PC-3 (cell line): ENCODE data around the gene FAM174B.

Experiments used
- CTCF ChIP-seq: fragments of 300-600 bp; sonication (generic); conservative IDR thresholded peaks from 2 replicates; pipeline ENCODE4 v1.5.1; 2017; ENCODE audit warnings: antibody characterized with exemption, low read depth, mild to moderate bottlenecking, low read length
- EZH2 ChIP-seq: fragments of 300-600 bp; sonication (generic); IDR thresholded peaks from one replicate; pipeline ENCODE4 v1.6.1; 2017; ENCODE audit warnings: antibody characterized with exemption, mild to moderate bottlenecking, low read length; ENCODE audit not compliant: unreplicated experiment
- EZH2phosphoT487 ChIP-seq: fragments of 300-600 bp; sonication (generic); IDR thresholded peaks from 2 replicates; pipeline ENCODE4 v1.6.1; 2018; ENCODE audit warnings: mild to moderate bottlenecking, antibody characterized with exemption, low read length, borderline replicate concordance

GRCh38 chr15:92669432-92669831 lies 13.9 kb upstream of the FAM174B start:
- TF ChIP-seq EZH2 (no peak), CTCF (no peak), EZH2phosphoT487 (no peak)
